NCI-H2196 treated with DMSO at 0.1 percent for 48 hours (cell line): ENCODE data around the gene PANK2.

Source experiments
- DNase-seq: peaks from one replicate; lab custom pipeline; 2025; ENCODE audit not compliant: unreplicated experiment; lab: John Stamatoyannopoulos, UW

PANK2 gene

GRCh38 chr20:3976511-3976910 lies 87.3 kb downstream of the PANK2 start:
- no peak for DNase-seq
